ENCODE data around the gene GGPS1. TPM values are rescaled to one million over a fixed set of nuclear protein-coding genes. Genes with fewer than 3 reads are reported as not detected.

GGPS1 gene
- total RNA-seq, 1 donor from 2014 or later: 29.8 TPM

DNA sequence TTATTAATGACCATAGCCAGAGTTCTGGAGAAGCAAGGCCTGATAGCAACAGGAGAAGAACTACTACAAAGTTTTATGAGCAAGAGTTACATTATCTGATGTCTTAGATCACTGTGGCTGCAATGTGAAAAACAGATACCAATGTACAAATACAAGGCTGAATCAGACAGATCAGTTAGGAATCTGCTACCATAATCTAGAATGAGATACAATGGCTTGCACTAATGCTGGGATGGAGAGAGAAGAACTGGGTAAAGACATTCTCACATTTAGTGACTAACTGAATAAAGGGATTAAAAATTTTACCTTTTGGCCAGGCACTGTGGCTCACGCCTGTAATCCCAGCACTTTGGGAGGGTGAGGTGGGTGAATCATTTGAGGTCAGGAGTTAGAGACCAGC is 41.7 kb upstream of the GGPS1 start:
- TF ChIP-seq, protein P1, sequence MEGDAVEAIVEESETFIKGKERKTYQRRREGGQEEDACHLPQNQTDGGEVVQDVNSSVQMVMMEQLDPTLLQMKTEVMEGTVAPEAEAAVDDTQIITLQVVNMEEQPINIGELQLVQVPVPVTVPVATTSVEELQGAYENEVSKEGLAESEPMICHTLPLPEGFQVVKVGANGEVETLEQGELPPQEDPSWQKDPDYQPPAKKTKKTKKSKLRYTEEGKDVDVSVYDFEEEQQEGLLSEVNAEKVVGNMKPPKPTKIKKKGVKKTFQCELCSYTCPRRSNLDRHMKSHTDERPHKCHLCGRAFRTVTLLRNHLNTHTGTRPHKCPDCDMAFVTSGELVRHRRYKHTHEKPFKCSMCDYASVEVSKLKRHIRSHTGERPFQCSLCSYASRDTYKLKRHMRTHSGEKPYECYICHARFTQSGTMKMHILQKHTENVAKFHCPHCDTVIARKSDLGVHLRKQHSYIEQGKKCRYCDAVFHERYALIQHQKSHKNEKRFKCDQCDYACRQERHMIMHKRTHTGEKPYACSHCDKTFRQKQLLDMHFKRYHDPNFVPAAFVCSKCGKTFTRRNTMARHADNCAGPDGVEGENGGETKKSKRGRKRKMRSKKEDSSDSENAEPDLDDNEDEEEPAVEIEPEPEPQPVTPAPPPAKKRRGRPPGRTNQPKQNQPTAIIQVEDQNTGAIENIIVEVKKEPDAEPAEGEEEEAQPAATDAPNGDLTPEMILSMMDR (IDR thresholded peaks at IDR 0.05): no peak
- Histone ChIP-seq H3K4me1 (peaks cover 38% of the 10 kb centered on the region), H3K9me3 (no peaks in the 10 kb centered on the region), H3K4me3 (no peak overlapping the region), H3K27ac (no peak overlapping the region), H3K27me3 (ENCODE audit: low read depth) (no peaks in the 10 kb centered on the region), H3K36me3 (no peaks in the 10 kb centered on the region)
- DNase-seq (no peak), ATAC-seq (no peak)
- intact Hi-C loops (cut with DNase I): no loop called here

DNA sequence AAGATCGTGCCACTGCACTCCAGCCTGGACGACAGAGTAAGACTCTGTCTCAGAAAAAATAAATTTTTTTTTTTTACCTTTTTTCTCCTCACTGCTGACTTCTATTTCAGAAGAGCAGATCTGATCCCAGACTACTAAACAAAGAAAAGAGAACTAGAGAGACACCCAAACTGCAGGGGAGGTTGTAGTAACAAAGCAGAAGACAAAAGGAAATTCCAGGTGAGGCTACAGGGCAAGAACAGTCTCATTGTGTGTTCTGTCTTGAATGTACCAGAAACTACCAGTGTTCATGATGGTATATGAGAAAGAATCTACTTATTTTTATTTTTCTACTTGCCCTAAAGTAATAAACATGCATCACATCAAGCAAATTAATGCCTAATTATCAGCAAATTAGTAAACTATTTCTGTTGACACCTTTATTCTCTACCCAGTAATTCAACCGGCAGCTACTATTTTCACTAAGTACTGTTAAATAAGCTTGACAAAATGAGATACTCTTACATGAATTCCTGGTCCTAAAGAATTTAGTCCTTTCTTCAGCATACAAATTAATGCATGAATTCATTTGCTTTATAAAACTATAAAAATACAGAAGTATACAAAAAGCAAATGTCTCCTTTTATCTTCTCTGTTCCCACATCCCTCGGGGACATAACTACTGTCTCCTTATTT is 41.0 kb upstream of the GGPS1 start:
- H3K9me3 ChIP-seq: no peaks in the 10 kb centered on the region
- no peak overlapping the region for H3K4me3 ChIP-seq
- intact Hi-C loops (cut with DNase I): no loop called here
- ATAC-seq: no peak
- no peak for DNase-seq
- H3K4me1 ChIP-seq: peaks cover 38% of the 10 kb centered on the region
- TF ChIP-seq, protein P1 (IDR thresholded peaks at IDR 0.05): no peak
- H3K36me3 ChIP-seq: no peaks in the 10 kb centered on the region
- H3K27ac ChIP-seq: no peak overlapping the region
- no peaks in the 10 kb centered on the region for H3K27me3 ChIP-seq (ENCODE audit: low read depth)

DNA sequence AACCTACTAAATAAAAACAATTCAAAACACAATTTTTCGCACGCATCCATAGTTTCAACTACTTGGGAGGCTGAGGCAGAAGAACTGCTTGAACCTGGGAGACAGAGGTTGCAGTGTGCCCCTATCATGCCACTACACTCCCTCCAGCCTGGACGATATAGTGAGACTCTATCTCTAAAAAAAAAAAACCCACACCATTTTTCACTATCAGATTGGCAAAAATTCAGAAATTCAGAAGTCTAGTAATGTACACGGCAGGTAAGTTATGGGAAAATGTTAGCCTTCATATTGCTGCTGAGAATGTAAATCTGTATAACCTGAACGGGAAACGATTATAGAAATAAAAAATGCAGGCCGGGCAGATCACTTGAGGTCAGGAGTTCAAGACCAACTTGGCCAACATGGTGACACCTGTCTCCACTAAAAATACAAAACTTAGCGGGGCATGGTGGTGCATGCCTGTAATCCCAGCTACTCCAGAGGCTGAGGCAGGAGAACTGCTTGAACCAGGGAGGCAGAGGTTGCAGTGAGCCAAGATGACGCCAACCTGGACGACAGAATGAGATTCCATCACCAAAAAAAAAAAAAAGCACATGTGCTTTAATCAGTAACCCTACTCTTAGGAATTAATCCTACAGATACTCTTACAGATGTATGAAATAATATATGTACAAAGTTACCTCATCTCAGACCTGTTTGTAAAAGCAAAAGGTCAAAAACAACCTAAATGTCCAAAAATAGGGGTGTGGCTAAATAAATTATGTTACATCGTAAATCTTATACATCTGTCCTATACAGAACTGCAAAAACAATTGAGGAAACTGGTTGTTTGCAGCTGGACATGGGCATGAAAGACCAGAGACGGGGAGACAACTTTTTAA is 38.3 kb upstream of the GGPS1 start:
- H3K4me1 ChIP-seq: peaks cover 41% of the 10 kb centered on the region
- DNase-seq (no peak), ATAC-seq (no peak)
- TF ChIP-seq, protein P1 (IDR thresholded peaks at IDR 0.05): no peak
- intact Hi-C loops (cut with DNase I): no loop called here
- H3K27me3 ChIP-seq (ENCODE audit: low read depth): no peaks in the 10 kb centered on the region
- H3K4me3 ChIP-seq: no peak overlapping the region
- no peaks in the 10 kb centered on the region for H3K9me3 ChIP-seq
- H3K27ac ChIP-seq: no peak overlapping the region
- H3K36me3 ChIP-seq: no peaks in the 10 kb centered on the region

DNA sequence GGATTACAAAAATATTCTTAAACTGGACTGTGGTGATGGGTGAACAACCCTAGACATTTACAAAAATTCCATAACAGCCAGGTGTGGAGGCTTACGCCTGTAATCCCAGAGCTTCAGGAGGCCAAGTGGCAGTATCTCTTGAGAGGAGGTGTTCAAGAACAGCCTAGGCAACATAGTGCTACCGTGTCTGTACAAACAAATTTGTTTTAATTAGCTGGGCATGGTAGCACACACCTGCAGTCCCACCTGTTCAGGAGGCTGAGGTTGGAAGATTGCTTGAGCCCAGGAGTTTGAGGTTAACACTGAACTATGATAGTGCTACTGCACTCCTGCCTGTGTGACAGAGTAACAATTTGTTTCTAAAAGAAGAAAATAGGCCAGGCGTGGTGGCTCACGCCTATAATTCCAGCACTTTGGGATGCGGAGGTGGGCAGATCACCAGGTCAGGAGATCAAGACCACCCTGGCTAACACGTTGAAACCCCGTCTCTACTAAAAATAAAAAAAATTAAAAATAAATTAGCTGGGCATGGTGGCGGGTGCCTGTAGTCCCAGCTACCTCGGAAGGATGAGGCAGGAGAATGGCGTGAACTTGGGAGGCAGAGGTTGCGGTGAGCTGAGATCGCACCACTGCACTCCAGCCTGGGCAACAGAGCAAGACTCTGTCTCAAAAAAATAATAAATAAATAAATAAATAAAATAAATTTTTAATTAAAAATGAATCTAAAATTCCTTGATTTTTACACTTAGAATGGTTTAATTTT is 37.4 kb upstream of the GGPS1 start:
- Histone ChIP-seq H3K27me3 (ENCODE audit: low read depth) (no peaks in the 10 kb centered on the region), H3K9me3 (no peaks in the 10 kb centered on the region), H3K36me3 (no peaks in the 10 kb centered on the region), H3K4me3 (no peak overlapping the region), H3K4me1 (peaks cover 37% of the 10 kb centered on the region), H3K27ac (no peak overlapping the region)
- intact Hi-C loops (cut with DNase I): no loop called here
- ATAC-seq (no peak), DNase-seq (no peak)
- TF ChIP-seq, protein P1 (IDR thresholded peaks at IDR 0.05): no peak

DNA sequence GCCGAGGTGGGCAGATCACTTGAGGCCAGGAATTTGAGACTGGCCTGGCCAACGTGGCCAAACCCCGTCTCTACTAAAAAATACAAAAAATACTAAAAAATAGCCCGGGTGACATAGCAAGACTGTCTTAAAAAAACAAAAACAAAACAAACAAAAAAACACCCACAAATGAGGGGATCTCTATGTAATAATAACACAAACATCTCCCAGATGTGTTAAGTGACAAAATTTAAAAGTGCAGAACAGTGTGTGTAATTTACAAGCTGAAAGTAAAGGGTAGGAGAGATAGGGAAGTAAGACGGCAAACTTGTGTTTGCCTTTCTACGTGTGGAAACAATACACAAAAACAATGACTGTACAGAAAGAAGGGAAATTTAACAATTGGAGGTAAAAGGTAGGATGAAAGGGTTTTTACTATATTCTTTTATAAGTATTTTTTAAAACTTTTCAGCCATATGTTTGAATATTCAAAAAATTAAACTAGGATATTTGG is 36.7 kb upstream of the GGPS1 start:
- Histone ChIP-seq H3K4me3 (no peak overlapping the region), H3K9me3 (no peaks in the 10 kb centered on the region), H3K27me3 (ENCODE audit: low read depth) (no peaks in the 10 kb centered on the region), H3K4me1 (peaks cover 35% of the 10 kb centered on the region), H3K36me3 (no peaks in the 10 kb centered on the region), H3K27ac (no peak overlapping the region)
- intact Hi-C loops (cut with DNase I): no loop called here
- ATAC-seq (no peak), DNase-seq (no peak)
- TF ChIP-seq, protein P1 (IDR thresholded peaks at IDR 0.05): no peak

Measured in lower lobe of right lung (tissue), 2 donors.